ENCODE results near the gene ROBO1. TPM values are rescaled to one million over a fixed set of nuclear protein-coding genes. Genes with fewer than 3 reads are reported as not detected.
"Not testable (repeated sequence)": the region's sequence is repeated elsewhere in the genome, so short reads cannot be mapped to it uniquely, and the experiment has no call there.

ROBO1 gene
- total RNA-seq: 10 to 100 TPM; 13.6 to 18.7 TPM
- long read RNA-seq, partial matches to known transcripts: 3 of 3 reads
- long read RNA-seq, other reads (novel, unspliced or antisense): 0 of 3 reads

- DNase-seq (no peak), ATAC-seq (peak in 1 of 2 donors; percentile 54)
- intact Hi-C loops (cut with DNase I): no loop called here
These were observed at the start of gene ROBO1 for GRCh38 chr3:79767905-79768267. TSS of gene ROBO1 (minus strand) at chr3:79767998.

- intact Hi-C loops (cut with DNase I): no loop called here
- ATAC-seq: no peak
- no peak for DNase-seq
These were observed 49.4 kb upstream of the ROBO1 start for GRCh38 chr3:79817224-79817623.

GRCh38 chr3:79815478-79815877 lies 47.7 kb upstream of the ROBO1 start:
- DNase-seq (no peak), ATAC-seq (no peak)
- intact Hi-C loops (cut with DNase I): no loop called here

GRCh38 chr3:79810581-79810980 lies 42.8 kb upstream of the ROBO1 start:
- DNase-seq: no peak
- intact Hi-C loops (cut with DNase I): no loop called here
- no peak for ATAC-seq

- ATAC-seq (no peak), DNase-seq (no peak)
- intact Hi-C loops (cut with DNase I): no loop called here
These were observed 42.3 kb upstream of the ROBO1 start for GRCh38 chr3:79810092-79810491.

DNA sequence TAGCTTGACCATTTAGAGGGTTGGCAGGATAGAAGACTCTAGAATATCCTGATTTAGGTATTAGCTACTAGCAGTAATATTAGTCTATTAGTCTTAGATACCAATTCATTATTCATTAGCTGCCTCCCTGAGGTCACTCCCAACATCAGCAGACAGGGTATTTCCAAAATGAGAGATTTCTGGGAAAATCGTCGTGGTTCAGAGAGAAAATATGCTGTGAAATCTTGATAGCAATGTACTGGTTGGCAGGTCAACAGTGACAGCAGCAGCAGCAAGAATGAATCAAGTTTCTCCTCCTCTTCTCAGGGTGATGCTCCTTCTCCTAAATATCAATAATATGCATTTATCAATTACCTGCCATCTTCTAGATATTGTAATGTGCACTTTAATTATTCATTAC lies 41.3 kb upstream of the ROBO1 start:
- no peak for DNase-seq
- intact Hi-C loops (cut with DNase I): no loop called here
- ATAC-seq: no peak

- ATAC-seq: no peak
- intact Hi-C loops (cut with DNase I): no loop called here
- DNase-seq: no peak
These were observed 40.7 kb upstream of the ROBO1 start for GRCh38 chr3:79808515-79808914.

DNA sequence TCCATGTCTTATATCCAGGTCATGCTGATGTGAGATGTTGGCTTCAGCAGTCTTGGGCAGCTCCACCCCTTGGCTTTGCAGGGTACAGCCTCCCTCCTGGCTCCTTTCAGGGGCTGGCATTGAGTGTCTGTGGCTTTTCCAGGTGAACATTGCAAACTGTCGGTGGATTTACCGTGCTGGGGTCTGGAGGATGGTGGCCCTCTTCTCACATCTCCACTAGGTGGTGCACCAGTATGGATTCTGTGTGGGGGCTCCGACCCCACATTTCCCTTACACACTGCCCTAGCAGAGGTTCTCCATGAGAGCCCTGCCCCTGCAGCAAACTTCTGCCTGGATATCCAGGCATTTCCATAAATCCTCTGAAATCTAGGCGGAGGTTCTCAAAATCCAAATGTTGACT lies 22.4 kb upstream of the ROBO1 start:
- ATAC-seq; intact Hi-C loops (cut with DNase I); DNase-seq: not testable (repeated sequence)

DNA sequence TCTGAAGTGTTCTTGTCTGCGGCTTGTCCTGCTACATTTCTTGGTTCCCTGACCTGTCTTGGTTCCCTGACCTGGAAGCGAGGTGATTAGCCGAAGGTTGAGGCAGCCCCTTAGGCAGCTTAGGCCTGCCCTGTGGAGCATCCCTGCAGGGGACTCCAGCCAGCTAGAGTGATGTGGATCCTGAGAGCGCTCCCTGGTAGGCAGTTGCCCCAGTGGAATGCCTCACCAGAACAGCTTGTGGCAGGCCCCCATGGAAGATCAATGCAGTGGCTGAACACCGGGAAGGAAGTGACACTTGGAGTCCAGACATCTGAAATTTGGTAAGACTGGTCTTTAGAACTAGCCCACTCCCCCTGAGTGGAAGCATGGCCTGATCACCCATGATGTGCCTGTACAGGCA lies 5.5 kb upstream of the ROBO1 start:
- DNase-seq: no peak
- ATAC-seq: no peak
- intact Hi-C loops (cut with DNase I): no loop called here

DNA sequence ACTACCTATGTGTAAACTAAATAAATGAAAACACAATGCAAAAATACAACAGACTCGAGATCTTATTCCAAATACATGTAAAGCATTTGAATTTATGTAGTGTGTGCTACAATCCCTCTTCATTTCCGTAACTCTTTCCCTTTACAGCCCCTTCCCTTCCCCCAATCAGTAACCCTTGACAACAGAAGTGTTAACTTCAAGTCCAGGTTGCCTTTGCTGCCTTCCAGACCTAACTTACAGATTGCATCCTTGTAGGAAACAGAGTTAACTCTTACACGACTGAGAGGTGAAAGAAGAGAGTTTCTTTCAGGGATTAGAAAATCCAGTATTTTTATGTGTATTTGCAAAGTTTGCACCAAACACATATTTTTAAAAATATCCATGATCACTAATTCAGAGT lies 1.4 kb upstream of the ROBO1 start:
- ATAC-seq (no peak), DNase-seq (no peak)
- intact Hi-C loops (cut with DNase I): no loop called here

GRCh38 chr3:79767194-79767904 lies 449 bp downstream of the ROBO1 start:
- intact Hi-C loops (cut with DNase I): no loop called here
- DNase-seq (no peak), ATAC-seq (peak in 1 of 2 donors; percentile 70)

- ATAC-seq (peak; percentile 34 to 58), DNase-seq (no peak)
These were observed 1.2 kb downstream of the ROBO1 start for GRCh38 chr3:79766496-79767193.

GRCh38 chr3:79765911-79766310 lies 1.9 kb downstream of the ROBO1 start:
- ATAC-seq (no peak), DNase-seq (no peak)

More at GRCh38 chr3:79766496-79767193, 1.2 kb downstream of the ROBO1 start:
- intact Hi-C loops (cut with DNase I): no loop called here

DNA sequence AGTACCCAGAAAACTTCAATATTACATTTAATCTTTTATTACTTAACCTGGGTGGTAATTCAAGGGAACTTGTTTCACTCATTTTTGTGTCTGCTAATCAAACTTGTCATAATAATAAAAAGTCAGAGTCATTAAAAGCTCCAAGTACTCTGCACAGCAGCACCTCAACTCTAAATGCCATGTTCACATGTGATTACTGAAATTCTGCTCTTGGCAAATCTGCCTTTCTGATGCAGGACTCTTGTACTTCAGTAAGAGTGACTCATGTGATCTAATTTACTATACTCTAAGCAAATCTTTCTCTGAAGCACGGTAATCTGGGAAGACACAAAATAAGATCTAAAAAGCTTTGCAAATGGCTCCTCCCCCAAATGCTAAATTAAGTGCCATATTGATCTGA lies 6.4 kb downstream of the ROBO1 start:
- no peak for ATAC-seq
- DNase-seq: no peak
- intact Hi-C loops (cut with DNase I): no loop called here

More at GRCh38 chr3:79765911-79766310, 1.9 kb downstream of the ROBO1 start:
- intact Hi-C loops (cut with DNase I): no loop called here

DNA sequence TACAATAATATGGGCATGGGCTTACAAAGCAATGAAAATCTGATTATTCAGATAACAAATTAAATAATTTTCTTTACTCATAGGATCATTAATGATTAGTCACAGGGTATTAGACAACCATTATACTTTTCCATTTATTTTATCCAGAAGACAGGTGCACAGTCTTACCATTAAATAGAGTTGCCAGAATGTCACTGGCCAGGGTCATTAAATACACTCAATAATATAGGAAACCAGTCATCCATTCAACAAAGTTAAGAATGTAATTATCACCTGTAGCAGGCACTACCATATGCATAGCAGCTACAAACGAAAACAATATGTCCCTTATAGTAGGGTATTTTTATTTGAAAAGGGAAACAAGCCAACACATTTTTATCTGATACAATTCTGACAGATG lies 16.1 kb downstream of the ROBO1 start:
- DNase-seq (no peak), ATAC-seq (no peak)
- intact Hi-C loops (cut with DNase I): no loop called here

GRCh38 chr3:79737530-79737929 lies 30.3 kb downstream of the ROBO1 start:
- ATAC-seq (no peak), DNase-seq (no peak)
- intact Hi-C loops (cut with DNase I): no loop called here

GRCh38 chr3:79729096-79729495 lies 38.7 kb downstream of the ROBO1 start:
- intact Hi-C loops (cut with DNase I): no loop called here
- ATAC-seq: peak in 1 of 2 donors; percentile 49
- DNase-seq: peak; percentile 22

- DNase-seq (no peak), ATAC-seq (no peak)
- intact Hi-C loops (cut with DNase I): no loop called here
These were observed 41.0 kb downstream of the ROBO1 start for GRCh38 chr3:79726786-79727185.

DNA sequence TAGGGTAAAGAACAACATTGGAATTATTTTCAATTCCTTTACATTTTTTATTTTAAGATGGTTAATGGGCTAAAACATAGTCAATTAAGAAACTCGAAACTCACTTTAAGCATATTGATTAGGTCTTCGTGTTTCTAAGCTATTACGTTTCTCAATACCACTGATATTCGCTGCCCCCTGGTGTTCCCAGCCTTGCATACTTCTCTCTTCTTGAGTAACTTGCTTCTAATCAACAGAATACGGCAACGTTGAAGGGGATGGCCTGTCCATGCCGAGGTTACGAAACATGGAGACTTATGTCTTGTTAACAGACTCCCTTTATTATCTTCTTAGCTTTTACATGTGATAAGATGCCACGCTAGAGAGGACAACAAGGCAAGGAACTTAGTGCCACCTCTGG lies 43.6 kb downstream of the ROBO1 start:
- intact Hi-C loops (cut with DNase I): no loop called here
- DNase-seq: no peak
- no peak for ATAC-seq

DNA sequence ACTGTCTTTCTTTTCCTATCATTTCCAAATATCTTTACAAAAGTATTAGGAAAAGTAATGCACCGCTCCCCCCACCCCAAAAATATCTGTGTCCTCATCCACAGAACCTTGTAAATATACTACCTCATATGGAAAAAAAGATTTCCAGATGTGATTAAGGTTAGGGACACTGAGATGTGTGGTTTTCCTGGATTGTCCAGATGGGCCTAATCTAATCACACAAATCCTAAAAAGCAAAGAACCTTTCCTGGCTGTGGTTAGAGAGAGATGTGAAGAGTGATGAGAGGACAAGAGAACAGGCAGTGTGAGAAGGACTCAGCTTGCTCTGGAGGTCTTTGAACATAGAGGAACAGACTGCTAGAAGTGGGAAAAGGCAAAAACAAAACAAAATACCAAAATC lies 77.7 kb downstream of the ROBO1 start:
- intact Hi-C loops (cut with DNase I): no loop called here
- DNase-seq (no peak), ATAC-seq (no peak)

- DNase-seq: no peak
- ATAC-seq: no peak
- intact Hi-C loops (cut with DNase I): no loop called here
These were observed 82.7 kb downstream of the ROBO1 start for GRCh38 chr3:79685108-79685507.
